Stimulated activated effector memory CD8-positive, alpha-beta T cell treated with anti-CD3 and anti-CD28 coated beads, Interleukin-12 subunit alpha, Interleukin-12 subunit beta, amount 100 ng/mL, for 72 hours (primary cell): Measurements from ENCODE around the gene SNX20.

ENCODE experiments used
- ATAC-seq: fragments of 150-1000 bp; cut with Tn5 transposase; 2 replicates; pipeline ENCODE4 v1.10.0; 2021
- DNase-seq, 2 donors: peaks; one replicate each; pipeline ENCODE4 v3.0.0; 2021 to 2022; ENCODE audit warnings: low spot score in 2 of 2
- H3K27ac Mint-ChIP-seq: one replicate; pipeline ENCODE4 v1.8.0; 2022; ENCODE audit warnings: mild to moderate bottlenecking, mixed read lengths
- H3K36me3 Mint-ChIP-seq: one replicate; pipeline ENCODE4 v1.8.0; 2022; ENCODE audit warnings: mild to moderate bottlenecking, mixed read lengths
- H3K4me1 Mint-ChIP-seq: one replicate; pipeline ENCODE4 v1.8.0; 2022; ENCODE audit warnings: mixed read lengths
- H3K4me3 Mint-ChIP-seq: one replicate; pipeline ENCODE4 v1.8.0; 2022; ENCODE audit warnings: mild to moderate bottlenecking, mixed read lengths
- H3K9me3 Mint-ChIP-seq: one replicate; pipeline ENCODE4 v1.8.0; 2022; ENCODE audit warnings: mixed read lengths

SNX20 gene

GRCh38 chr16:50629334-50629733, 51.8 kb downstream of the SNX20 start:
- DNase-seq (no peak), ATAC-seq (no peak)
- H3K9me3 Mint-ChIP-seq, result no peaks in the 10 kb centered on the region
- no peaks in the 10 kb centered on the region for H3K36me3 Mint-ChIP-seq
- H3K4me3 Mint-ChIP-seq, result no peak overlapping the region
- peaks cover 24% of the 10 kb centered on the region for H3K4me1 Mint-ChIP-seq
- no peak overlapping the region for H3K27ac Mint-ChIP-seq

- H3K4me3 Mint-ChIP-seq, result no peak overlapping the region
- ATAC-seq (no peak), DNase-seq (no peak)
- peak overlapping the region; percentile 89 for H3K27ac Mint-ChIP-seq
- H3K36me3 Mint-ChIP-seq, result no peaks in the 10 kb centered on the region
- H3K4me1 Mint-ChIP-seq, result peaks cover 24% of the 10 kb centered on the region
- H3K9me3 Mint-ChIP-seq, result no peaks in the 10 kb centered on the region
These were observed 52.8 kb downstream of the SNX20 start for GRCh38 chr16:50628156-50628802.

DNA sequence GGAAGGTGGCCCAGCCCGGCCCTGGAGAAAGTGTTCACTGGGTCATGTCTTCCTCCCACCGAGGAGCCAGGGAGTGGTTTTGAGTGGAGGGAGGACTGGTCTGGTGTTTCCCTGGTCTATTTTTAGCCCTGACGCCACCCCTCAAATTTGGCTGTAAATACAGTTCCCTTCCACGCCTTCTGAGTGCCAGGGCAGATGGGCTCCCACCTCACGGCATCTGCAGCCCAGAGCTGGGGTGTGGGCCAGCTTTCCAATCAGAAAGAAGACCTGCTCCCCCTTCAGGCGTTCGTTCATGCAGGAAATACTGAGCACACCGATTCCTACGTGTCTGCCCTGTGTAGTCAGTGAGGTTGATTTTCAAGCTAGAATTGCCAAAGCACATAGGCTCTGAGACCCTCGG, 53.7 kb downstream of the SNX20 start:
- peaks cover 24% of the 10 kb centered on the region for H3K4me1 Mint-ChIP-seq
- H3K27ac Mint-ChIP-seq, result peak overlapping the region; percentile 89
- DNase-seq, result no peak
- H3K36me3 Mint-ChIP-seq, result no peaks in the 10 kb centered on the region
- H3K4me3 Mint-ChIP-seq, result peak overlapping the region; percentile 49
- no peaks in the 10 kb centered on the region for H3K9me3 Mint-ChIP-seq
- ATAC-seq, result peak; percentile 55

DNA sequence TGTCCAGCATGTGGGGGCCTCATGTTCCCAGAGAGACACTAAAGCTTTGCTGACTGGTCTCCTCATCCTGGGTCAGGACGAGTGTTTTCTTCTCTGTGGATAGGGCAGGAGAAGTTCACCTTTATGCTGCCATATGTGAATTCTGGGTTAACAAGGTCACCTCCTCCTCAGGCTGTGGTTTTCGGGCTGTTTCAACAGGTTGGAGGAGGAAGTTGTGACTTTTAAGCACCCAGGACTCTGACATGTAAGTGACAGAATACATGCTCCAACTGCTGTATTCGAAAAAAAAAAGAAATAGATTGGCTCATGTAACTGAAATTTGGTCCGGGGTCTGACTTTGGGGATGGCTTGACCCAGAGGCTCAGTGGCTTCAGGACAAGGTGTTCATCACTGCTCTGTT, 54.2 kb downstream of the SNX20 start:
- peaks cover 24% of the 10 kb centered on the region for H3K4me1 Mint-ChIP-seq
- DNase-seq, result no peak
- H3K27ac Mint-ChIP-seq, result peak overlapping the region; percentile 89
- peak overlapping the region; percentile 49 for H3K4me3 Mint-ChIP-seq
- H3K36me3 Mint-ChIP-seq, result no peaks in the 10 kb centered on the region
- no peak for ATAC-seq
- no peaks in the 10 kb centered on the region for H3K9me3 Mint-ChIP-seq

- no peak overlapping the region for H3K27ac Mint-ChIP-seq
- ATAC-seq (no peak), DNase-seq (no peak)
- H3K36me3 Mint-ChIP-seq, result no peaks in the 10 kb centered on the region
- peaks cover 24% of the 10 kb centered on the region for H3K4me1 Mint-ChIP-seq
- H3K4me3 Mint-ChIP-seq, result no peak overlapping the region
- no peaks in the 10 kb centered on the region for H3K9me3 Mint-ChIP-seq
These were observed 55.7 kb downstream of the SNX20 start for GRCh38 chr16:50625374-50625773.

DNA sequence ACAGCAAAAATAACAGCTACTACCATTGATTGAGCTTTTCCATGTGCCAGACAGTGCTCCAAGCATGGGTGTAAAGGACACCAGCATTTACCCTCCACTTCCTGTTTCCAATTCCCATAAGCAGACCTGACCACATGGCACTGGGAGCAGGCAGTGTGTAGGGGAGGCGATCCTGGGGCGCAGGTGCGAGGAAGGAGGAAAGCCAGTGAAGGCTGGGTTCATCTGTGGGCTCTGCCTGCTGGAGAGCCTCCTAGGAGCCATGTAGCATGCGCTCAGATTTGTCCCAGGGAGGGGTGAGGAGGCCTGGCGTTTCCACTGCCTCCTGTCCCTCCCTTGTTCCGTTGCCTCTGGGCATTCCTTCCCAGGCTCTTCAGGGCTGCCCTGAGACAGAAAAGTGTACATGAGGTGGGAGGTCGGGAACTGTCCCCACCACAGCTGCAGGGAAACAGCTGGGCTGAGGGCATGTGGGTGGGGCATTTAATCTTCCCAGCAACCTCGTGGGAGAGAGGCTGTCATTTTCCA, 56.6 kb downstream of the SNX20 start:
- Mint-ChIP-seq H3K4me3 (no peak overlapping the region), H3K4me1 (peaks cover 24% of the 10 kb centered on the region), H3K27ac (no peak overlapping the region), H3K9me3 (no peaks in the 10 kb centered on the region), H3K36me3 (no peaks in the 10 kb centered on the region)
- ATAC-seq (no peak), DNase-seq (no peak)

DNA sequence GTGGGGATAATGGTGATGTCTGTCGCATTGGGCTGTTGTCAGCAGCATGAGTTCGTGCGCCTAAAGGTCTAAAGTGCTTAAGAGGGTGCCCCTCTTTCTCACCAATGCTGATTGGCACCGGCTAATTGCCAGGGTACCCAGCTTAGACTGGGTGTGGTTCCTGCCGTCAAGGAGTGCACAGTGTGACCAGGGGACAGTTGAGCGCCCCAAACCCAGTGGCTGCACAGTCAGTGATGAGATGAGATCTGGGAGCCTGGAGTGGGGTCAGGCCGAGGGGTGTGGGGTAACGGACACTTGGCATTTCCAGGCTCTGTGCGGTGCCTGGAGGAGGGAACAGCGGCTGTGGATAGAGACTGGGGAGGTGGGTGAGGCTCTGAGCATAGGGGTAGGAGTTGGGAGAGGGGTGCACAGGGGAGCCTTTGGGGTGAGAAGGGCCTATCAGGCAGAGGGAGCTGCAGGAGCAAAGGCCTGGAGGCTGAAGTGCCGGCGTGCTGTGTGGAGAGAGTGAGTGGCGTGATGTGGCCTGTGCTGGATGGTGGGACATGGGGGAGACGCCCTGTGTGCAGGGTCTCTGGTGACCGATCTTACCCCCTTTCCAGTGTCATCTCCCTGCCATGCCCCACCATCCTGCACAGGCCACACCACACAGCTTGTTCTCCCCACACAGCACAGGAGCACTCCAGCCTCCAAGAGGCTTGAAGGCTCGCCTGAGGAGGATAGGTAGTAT, 58.3 kb downstream of the SNX20 start:
- no peak overlapping the region for H3K27ac Mint-ChIP-seq
- no peaks in the 10 kb centered on the region for H3K36me3 Mint-ChIP-seq
- ATAC-seq, result no peak
- H3K4me1 Mint-ChIP-seq, result peaks cover 20% of the 10 kb centered on the region
- H3K9me3 Mint-ChIP-seq, result no peaks in the 10 kb centered on the region
- no peak for DNase-seq
- H3K4me3 Mint-ChIP-seq, result no peak overlapping the region

DNA sequence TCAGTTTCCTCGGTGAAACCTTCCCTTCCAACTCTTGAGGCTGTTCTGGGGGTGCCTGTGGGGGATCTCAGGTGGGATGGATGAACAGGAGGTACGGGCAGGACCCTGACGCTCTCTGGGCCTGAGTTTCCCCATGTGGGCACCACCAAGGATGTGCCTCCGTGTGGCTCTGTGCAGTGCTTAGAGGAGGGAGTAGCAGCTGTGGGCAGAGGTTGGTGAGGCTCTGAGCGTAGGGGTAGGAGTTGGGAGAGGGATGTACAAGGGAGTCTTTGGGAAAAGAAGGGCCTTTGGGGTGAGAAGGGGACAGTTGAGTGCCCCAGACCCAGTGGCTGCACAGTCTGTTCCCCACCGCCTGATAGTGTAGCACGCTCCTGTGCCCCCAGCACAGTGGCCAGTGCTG, 59.1 kb downstream of the SNX20 start:
- H3K36me3 Mint-ChIP-seq, result no peaks in the 10 kb centered on the region
- ATAC-seq (no peak), DNase-seq (no peak)
- H3K4me1 Mint-ChIP-seq, result peaks cover 12% of the 10 kb centered on the region
- H3K4me3 Mint-ChIP-seq, result no peak overlapping the region
- H3K9me3 Mint-ChIP-seq, result no peaks in the 10 kb centered on the region
- H3K27ac Mint-ChIP-seq, result no peak overlapping the region
